GM12801 (cell line): ENCODE data around the gene ITGB4.

Experiments used
- TF ChIP-seq, protein P1 (sequence below): IDR thresholded peaks from one replicate; pipeline ENCODE4 v1.5.1; 2011; ENCODE audit warnings: control low read depth; ENCODE audit not compliant: insufficient read length; ENCODE audit errors: extremely low read depth

ITGB4 gene

DNA sequence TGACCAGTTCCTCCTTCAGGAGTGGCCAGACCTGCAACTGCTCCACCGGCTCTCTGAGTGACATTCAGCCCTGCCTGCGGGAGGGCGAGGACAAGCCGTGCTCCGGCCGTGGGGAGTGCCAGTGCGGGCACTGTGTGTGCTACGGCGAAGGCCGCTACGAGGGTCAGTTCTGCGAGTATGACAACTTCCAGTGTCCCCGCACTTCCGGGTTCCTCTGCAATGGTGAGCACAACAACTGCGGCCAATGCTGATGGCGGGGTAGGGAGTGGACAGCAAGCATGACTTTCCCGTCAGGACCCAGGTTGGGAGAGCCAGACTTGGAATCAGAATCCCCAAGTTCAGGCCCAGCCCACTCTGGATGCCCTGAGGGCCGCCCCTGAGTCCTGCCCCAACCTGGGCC, 12.2 kb downstream of the ITGB4 start:
- TF ChIP-seq, protein P1, sequence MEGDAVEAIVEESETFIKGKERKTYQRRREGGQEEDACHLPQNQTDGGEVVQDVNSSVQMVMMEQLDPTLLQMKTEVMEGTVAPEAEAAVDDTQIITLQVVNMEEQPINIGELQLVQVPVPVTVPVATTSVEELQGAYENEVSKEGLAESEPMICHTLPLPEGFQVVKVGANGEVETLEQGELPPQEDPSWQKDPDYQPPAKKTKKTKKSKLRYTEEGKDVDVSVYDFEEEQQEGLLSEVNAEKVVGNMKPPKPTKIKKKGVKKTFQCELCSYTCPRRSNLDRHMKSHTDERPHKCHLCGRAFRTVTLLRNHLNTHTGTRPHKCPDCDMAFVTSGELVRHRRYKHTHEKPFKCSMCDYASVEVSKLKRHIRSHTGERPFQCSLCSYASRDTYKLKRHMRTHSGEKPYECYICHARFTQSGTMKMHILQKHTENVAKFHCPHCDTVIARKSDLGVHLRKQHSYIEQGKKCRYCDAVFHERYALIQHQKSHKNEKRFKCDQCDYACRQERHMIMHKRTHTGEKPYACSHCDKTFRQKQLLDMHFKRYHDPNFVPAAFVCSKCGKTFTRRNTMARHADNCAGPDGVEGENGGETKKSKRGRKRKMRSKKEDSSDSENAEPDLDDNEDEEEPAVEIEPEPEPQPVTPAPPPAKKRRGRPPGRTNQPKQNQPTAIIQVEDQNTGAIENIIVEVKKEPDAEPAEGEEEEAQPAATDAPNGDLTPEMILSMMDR = no peak

DNA sequence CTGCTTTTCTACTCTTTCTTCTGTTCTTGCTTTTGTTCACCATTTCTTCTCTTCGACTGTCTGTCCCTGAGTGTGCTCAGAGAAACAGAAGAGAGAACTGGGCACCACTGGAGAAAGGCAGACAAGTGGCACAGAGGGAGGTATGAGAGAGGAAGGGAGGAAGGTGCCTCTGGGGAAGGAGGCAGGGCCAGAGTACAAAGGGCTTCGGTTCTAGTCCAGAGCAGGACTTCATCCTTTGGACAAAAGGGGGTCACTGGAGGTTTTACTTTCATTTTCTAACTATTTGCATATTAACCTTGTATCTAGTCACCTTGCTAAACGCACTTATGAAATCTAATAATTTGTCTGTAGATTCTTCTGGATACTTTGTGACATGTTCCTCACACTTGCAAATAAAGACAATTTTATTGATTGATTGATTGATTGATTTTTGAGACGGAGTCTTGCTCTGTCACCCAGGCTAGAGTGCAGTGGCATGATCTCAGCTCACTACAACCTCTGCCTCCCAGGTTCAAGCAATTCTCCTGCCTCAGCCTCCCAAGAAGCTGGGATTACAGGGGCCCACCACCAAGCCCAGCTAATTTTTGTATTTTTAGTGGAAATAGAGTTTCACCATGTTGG, 13.5 kb downstream of the ITGB4 start:
- TF ChIP-seq, protein P1 = no peak

DNA sequence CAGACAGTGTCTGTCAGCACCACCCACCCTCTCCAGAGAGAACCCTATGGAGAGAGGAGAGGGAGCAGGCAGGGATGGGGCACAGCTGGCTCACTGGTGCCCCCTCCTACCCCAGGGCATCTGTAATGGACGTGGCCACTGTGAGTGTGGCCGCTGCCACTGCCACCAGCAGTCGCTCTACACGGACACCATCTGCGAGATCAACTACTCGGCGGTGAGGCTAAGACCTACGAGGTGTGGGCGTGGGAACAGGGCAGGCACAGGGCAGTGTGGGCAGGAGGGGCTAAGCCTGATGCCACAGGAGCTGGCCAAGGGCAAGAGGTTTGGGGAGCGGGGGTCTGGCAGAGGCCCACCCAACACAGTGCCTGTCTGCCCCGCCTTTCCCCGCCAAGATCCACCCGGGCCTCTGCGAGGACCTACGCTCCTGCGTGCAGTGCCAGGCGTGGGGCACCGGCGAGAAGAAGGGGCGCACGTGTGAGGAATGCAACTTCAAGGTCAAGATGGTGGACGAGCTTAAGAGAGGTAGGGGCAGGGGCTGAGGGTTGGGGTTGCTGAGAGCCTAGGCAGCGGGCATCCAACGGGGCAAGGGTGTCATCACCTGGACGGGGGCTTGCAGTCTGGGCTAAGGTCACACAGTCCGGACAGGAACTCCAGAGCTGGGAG, 15.0 kb downstream of the ITGB4 start:
- TF ChIP-seq, protein P1 = no peak

DNA sequence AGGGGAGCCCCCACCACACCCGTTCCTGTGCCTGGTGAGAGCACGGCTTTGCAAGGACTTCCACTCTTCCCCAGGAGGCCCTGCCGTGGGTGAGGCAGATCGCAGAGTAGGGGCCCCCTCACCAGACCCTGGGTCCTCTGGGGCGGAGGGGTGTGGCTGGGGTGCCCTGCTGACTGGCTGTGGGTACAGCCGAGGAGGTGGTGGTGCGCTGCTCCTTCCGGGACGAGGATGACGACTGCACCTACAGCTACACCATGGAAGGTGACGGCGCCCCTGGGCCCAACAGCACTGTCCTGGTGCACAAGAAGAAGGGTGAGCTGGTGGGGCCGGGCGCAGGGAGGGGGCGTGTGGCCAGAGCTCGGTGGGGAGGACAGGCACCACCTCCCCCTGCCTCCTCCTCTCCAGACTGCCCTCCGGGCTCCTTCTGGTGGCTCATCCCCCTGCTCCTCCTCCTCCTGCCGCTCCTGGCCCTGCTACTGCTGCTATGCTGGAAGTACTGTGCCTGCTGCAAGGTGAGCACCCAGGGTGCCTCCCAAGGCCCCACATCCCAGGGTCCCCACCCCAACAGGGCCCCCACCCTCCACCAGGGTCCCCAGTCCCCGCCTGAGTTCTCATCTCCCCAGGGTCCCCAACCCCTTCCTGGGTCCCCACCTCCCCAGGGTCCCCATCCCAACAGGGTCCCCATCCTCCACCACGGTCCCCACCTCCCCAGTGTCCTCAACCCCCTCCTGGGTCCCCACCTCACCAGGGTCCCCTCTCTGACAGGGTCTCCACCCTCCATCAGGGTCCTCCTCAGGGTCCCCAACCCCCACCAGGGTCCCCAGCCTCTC, 16.1 kb downstream of the ITGB4 start:
- TF ChIP-seq, protein P1 = no peak

DNA sequence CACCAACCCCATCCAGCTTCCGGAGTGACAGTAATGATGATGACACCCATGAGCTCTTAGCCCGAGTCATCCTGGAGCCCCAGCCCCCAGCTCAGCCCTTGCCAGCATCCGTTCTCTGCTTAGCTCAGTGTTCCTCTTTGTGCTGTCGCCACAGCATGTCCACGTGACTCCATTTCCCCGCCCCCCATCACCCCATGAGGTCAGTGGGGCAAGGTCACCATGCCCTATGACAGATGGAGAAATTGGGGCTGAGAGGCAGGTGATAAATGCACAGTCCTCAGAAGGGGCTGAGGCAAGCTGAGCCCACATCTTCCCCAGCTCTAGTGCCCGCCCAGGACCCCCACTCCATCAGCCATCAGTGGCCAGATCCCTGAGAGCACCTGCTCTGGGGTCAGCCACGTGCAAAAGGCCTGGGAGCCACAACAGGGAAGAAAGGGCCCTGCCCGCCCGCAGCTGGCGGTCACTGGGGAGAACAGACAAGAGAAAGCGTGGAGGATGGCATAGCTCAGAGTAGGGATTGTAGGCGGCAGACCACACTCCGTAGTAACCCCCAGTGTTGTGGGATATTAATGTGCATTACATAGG, 17.1 kb downstream of the ITGB4 start:
- TF ChIP-seq, protein P1 = no peak

DNA sequence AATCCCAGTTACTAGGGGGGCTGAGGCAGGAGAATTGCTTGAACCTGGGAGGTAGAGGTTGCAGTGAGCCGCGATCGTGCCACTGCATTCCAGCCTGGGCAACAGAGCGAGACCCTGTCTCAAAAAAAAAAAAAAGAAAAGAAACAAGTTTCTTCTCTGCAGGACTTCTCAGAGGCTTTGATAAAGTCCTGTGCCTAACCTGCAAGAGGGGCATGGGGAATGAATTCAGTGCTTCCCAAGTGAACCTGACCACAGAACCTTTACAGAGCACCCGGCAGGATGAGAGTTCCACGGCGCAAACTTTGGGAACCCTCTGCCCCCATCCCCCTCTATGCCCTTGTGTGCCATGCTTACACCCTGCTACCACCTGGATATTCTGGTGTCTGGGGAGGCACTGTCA, 17.9 kb downstream of the ITGB4 start:
- TF ChIP-seq, protein P1 = no peak

DNA sequence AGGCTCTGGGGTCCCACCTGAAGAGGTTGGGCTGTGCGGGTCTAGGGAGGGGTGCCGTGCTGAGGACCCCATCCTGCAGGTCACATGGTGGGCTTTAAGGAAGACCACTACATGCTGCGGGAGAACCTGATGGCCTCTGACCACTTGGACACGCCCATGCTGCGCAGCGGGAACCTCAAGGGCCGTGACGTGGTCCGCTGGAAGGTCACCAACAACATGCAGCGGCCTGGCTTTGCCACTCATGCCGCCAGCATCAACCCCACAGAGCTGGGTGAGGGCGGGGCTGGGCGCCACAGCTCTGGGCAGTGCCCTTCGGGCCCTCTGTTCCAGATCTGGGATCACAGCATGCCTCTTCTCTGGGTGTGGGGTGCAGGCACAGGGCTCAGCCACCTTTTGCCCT, 18.5 kb downstream of the ITGB4 start:
- TF ChIP-seq, protein P1 = no peak
